ENCODE measurements around the gene RXRG.

DNA sequence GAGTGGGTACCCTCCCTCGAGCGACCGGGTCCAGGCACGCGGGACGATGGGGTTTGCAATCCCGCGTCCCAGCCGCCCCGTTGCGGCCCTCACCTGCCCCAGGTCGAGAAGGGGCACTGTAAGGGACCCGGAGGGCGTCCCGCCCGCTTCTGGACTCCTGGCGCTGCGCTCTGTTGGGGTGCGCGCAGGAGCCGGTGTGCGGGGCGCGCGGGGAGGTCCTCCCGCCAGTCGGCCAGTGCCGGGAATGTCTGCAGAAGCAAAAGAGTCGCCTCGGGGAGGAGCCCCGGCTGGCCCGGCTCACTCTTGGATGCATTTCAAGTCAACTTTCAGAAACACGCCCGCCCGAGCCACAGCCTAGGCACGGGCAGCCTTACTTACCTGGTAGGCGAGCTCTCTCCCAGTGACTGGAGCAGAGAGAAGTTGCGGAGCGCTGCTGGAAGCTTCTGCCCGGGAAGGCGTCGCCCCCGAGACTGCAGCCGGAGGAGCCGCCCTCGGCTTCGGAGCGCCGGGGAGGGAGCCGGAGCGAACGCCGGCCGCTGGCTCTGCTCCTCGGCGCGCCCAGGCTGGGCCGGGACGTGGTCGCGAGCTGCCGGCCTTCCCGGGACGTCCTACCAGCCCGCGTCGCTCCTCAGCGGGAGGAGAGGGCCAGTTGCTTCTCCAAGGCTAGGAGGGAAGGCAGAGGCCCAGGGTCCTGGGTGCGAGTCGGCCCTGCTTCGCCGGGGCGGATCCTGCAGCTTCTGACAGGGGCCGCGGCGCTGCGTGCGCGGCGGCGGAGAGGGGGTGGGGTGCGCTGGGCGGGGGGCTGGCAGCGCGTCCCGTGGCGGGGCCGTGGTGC, 88.7 kb downstream of the RXRG start, which contains the start of gene LMX1A:
- TF ChIP-seq, protein P1, sequence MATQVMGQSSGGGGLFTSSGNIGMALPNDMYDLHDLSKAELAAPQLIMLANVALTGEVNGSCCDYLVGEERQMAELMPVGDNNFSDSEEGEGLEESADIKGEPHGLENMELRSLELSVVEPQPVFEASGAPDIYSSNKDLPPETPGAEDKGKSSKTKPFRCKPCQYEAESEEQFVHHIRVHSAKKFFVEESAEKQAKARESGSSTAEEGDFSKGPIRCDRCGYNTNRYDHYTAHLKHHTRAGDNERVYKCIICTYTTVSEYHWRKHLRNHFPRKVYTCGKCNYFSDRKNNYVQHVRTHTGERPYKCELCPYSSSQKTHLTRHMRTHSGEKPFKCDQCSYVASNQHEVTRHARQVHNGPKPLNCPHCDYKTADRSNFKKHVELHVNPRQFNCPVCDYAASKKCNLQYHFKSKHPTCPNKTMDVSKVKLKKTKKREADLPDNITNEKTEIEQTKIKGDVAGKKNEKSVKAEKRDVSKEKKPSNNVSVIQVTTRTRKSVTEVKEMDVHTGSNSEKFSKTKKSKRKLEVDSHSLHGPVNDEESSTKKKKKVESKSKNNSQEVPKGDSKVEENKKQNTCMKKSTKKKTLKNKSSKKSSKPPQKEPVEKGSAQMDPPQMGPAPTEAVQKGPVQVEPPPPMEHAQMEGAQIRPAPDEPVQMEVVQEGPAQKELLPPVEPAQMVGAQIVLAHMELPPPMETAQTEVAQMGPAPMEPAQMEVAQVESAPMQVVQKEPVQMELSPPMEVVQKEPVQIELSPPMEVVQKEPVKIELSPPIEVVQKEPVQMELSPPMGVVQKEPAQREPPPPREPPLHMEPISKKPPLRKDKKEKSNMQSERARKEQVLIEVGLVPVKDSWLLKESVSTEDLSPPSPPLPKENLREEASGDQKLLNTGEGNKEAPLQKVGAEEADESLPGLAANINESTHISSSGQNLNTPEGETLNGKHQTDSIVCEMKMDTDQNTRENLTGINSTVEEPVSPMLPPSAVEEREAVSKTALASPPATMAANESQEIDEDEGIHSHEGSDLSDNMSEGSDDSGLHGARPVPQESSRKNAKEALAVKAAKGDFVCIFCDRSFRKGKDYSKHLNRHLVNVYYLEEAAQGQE (IDR thresholded peaks at IDR 0.05; ENCODE audit: insufficient read depth in 1 of 2, low read depth in 2 of 2, low read length in 2 of 2): no peak
- TF ChIP-seq POLR2AphosphoS5 (IDR thresholded peaks at IDR 0.05; ENCODE audit: low read depth, low read length) (no peak), TAF1 (IDR thresholded peaks at IDR 0.05; ENCODE audit: borderline replicate concordance, insufficient read depth, low read length) (no peak), FOXP2 (optimal IDR thresholded peaks at IDR 0.05; ENCODE audit: borderline replicate concordance, extremely low read depth, extremely low read length, insufficient read depth) (no peak), SIN3A (IDR thresholded peaks at IDR 0.05; ENCODE audit: borderline replicate concordance, insufficient read depth, low read length) (no peak)

All from PFSK-1 (cell line).